H1 (cell line): ENCODE data around the gene PDZD2. TPM values are rescaled to one million over a fixed set of nuclear protein-coding genes. Genes with fewer than 3 reads are reported as not detected.

Source experiments
- EGR1 ChIP-seq: IDR thresholded peaks from 2 replicates; pipeline ENCODE4 v1.6.1; 2011; ENCODE audit warnings: low read depth, low read length, borderline replicate concordance
- TCF12 ChIP-seq: IDR thresholded peaks from 2 replicates; pipeline ENCODE4 v1.6.1; 2011; ENCODE audit warnings: low read depth, mild to moderate bottlenecking, low read length
- polyA plus RNA-seq, 7 experiments: library from polyadenylated mRNA; depleted of rRNA in 3 of 7; stranded (reverse) in 5 of 7; unstranded in 2 of 7; fragments of >200 nt in 5 of 7; fragments of 200-250 nt in 2 of 7; gene quantifications; 1 replicate in 5 of 7; 2 replicates in 1 of 7; 4 replicates in 1 of 7; pipeline versions ENCODE4 v1.2.1 to v1.2.3, GENCODE V29; 2011 to 2013; ENCODE audit warnings: missing spikeins in 2 of 7, mixed read lengths in 2 of 7
- total RNA-seq: library from RNA; stranded (reverse); fragmentation: NEBNext Ultra II Directional; extraction: Animal tissue kit (Norgen Biotek cat#: 25700); gene quantifications from 2 replicates; pipeline ENCODE4 v1.2.1, GENCODE V29; 2021

PDZD2 gene
- total and polyA plus RNA-seq, 2 of the 8 experiments (the other 6 are each of a cell fraction or from before 2014, with no cell fraction given), result 1.2 to 6.8 TPM

DNA sequence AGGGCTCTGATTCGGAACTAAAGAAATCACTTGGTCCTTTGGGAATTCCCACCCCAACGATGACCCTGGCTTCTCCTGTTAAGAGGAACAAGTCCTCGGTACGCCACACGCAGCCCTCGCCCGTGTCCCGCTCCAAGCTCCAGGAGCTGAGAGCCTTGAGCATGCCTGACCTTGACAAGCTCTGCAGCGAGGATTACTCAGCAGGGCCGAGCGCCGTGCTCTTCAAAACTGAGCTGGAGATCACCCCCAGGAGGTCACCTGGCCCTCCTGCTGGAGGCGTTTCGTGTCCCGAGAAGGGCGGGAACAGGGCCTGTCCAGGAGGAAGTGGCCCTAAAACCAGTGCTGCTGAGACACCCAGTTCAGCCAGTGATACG, 451.8 kb downstream of the PDZD2 start (continued):
- TF ChIP-seq EGR1, result no peak
- TF ChIP-seq TCF12, result no peak
